Suppressor macrophage treated with lipopolysaccharide for 1 hour (primary cell): ENCODE data around the gene EXOSC5.
"Not testable (repeated sequence)": the region's sequence is repeated elsewhere in the genome, so short reads cannot be mapped to it uniquely, and the experiment has no call there.

Experiments
- DNase-seq, 3 donors: peaks; one replicate each; pipeline ENCODE4 v3.0.0-alpha.2; 2020 to 2022

The EXOSC5 gene

GRCh38 chr19:41364524-41365391, 32.4 kb downstream of the EXOSC5 start:
- peak; percentile 70 to 80 (median 79) for DNase-seq

- peak; percentile 98 to 99 (median 99) for DNase-seq
Measured at GRCh38 chr19:41363753-41364523, 33.2 kb downstream of the EXOSC5 start, which contains the start of gene B9D2. TSS of gene B9D2 (minus strand) at chr19:41364149. CDS start at chr19:41363519, 630 bp downstream.

- DNase-seq, result no peak
Measured at GRCh38 chr19:41363371-41363752, 33.8 kb downstream of the EXOSC5 start.

GRCh38 chr19:41362143-41362847, 34.9 kb downstream of the EXOSC5 start:
- DNase-seq, result no peak

GRCh38 chr19:41359741-41360140, 37.4 kb downstream of the EXOSC5 start:
- no peak for DNase-seq

- no peak for DNase-seq
Measured at GRCh38 chr19:41357746-41358145, 39.4 kb downstream of the EXOSC5 start.

GRCh38 chr19:41356984-41357739, 40.0 kb downstream of the EXOSC5 start:
- peak in 2 of 3 donors; percentile 48 to 61 for DNase-seq

GRCh38 chr19:41355802-41356201, 41.4 kb downstream of the EXOSC5 start:
- DNase-seq, result no peak

- DNase-seq, result no peak
Measured at GRCh38 chr19:41355035-41355434, 42.1 kb downstream of the EXOSC5 start.

- no peak for DNase-seq
Measured at GRCh38 chr19:41354343-41354953, 42.7 kb downstream of the EXOSC5 start.

- DNase-seq, result peak; percentile 94 to 99 (median 98)
Measured at GRCh38 chr19:41353466-41354342, 43.5 kb downstream of the EXOSC5 start, which contains the start of gene TGFB1. TSS of gene TGFB1 (minus strand) at chr19:41353922. CDS start at chr19:41353044, 878 bp downstream.

- peak; percentile 72 to 89 (median 77) for DNase-seq
Measured at GRCh38 chr19:41352609-41353465, 44.3 kb downstream of the EXOSC5 start.

GRCh38 chr19:41352279-41352608, 44.9 kb downstream of the EXOSC5 start:
- no peak for DNase-seq

GRCh38 chr19:41351339-41352245, 45.6 kb downstream of the EXOSC5 start:
- DNase-seq, result peak; percentile 78 to 92 (median 83)

GRCh38 chr19:41350735-41351338, 46.3 kb downstream of the EXOSC5 start:
- peak in 1 of 3 donors; percentile 28 for DNase-seq

- DNase-seq, result not testable (repeated sequence)
Measured at GRCh38 chr19:41346916-41347315, 50.2 kb downstream of the EXOSC5 start.

- no peak for DNase-seq
Measured at GRCh38 chr19:41344162-41344561, 53.0 kb downstream of the EXOSC5 start.
